ENCODE results near the gene CFAP97D1.

The CFAP97D1 gene

DNA sequence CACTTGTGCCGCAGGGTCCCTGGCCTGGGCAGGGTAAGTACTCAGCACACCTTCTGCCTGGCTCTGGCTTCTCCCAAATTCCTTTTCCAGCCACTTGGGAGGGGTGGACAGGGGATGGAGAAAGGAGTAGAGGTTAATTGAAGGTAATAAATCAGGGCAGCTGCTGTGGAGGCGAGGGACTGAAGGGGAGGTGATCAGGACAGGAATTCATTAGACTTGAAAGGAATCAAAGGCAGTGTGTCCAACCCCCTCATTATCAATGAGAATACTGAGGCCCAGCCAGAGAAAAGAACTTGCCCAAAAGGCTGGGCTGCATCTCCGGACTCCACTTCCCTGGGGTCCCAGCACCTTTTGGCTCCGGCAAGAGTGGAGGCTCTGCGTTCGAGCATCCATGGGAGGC, 24.0 kb upstream of the CFAP97D1 start:
- Histone ChIP-seq H3K9me3 (ENCODE audit: control insufficient read depth, low read length) (no peaks in the 10 kb centered on the region), H3K36me3 (ENCODE audit: control insufficient read depth, insufficient read depth, low read length) (no peaks in the 10 kb centered on the region), H3K4me1 (ENCODE audit: control insufficient read depth, insufficient read depth, low read length) (peaks cover 6% of the 10 kb centered on the region), H3K9ac (ENCODE audit: low read length) (no peak overlapping the region), H3K4me3 (ENCODE audit: low read length) (no peak overlapping the region), H3K27me3 (ENCODE audit: control insufficient read depth, insufficient read depth, low read length) (peaks cover 39% of the 10 kb centered on the region)

DNA sequence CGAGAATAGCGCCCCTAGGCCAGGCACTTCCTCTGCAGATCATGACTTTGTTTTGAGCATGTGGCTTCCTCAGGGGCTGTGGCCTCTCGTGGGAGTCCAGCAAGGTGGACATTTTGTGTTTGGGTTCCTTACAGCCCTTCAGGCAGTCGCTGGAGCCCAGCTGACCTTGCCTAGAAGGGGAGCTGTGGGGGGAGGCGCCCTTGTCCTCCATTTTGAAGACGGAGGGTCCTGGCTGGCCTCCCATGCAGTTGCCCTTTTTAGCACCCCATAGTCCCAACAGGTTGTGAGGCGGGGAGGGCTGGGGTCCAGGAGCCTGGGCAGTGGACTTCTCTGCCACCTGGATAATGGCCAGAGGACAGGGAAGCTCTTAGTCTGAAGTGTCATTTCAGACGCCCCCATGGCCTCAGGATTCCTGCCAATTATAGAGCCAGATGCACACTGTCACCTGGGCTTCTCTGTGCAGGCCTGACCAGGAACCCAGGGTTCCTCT, 23.0 kb upstream of the CFAP97D1 start:
- no peak overlapping the region for H3K4me3 ChIP-seq (ENCODE audit: low read length)
- H3K9me3 ChIP-seq (ENCODE audit: control insufficient read depth, low read length): no peaks in the 10 kb centered on the region
- no peaks in the 10 kb centered on the region for H3K36me3 ChIP-seq (ENCODE audit: control insufficient read depth, insufficient read depth, low read length)
- H3K9ac ChIP-seq (ENCODE audit: low read length): no peak overlapping the region
- peaks cover 6% of the 10 kb centered on the region for H3K4me1 ChIP-seq (ENCODE audit: control insufficient read depth, insufficient read depth, low read length)
- H3K27me3 ChIP-seq (ENCODE audit: control insufficient read depth, insufficient read depth, low read length): peaks cover 39% of the 10 kb centered on the region

DNA sequence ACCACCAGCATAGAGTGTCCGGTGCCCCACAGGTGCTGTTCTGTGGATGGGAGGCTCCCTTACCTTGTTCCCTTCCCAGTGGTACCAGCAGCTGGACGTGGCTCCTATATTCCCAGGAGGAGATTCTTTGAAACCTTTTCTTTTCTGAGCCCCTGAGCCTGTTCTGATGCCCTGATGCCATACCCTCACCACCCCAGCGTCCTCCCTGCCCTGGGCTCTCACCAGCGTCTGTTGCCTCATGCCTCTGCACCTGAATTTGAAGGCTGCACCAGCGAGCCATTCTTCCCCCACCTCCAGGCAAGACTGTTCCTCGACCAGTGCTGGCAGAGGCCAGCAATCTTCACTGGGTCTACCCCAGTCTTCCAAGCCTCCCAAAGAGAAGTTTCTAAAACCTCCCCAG, 22.1 kb upstream of the CFAP97D1 start:
- Histone ChIP-seq H3K36me3 (ENCODE audit: control insufficient read depth, insufficient read depth, low read length) (no peaks in the 10 kb centered on the region), H3K4me3 (ENCODE audit: low read length) (no peak overlapping the region), H3K4me1 (ENCODE audit: control insufficient read depth, insufficient read depth, low read length) (peaks cover 6% of the 10 kb centered on the region), H3K9ac (ENCODE audit: low read length) (no peak overlapping the region), H3K9me3 (ENCODE audit: control insufficient read depth, low read length) (no peaks in the 10 kb centered on the region), H3K27me3 (ENCODE audit: control insufficient read depth, insufficient read depth, low read length) (peaks cover 39% of the 10 kb centered on the region)

DNA sequence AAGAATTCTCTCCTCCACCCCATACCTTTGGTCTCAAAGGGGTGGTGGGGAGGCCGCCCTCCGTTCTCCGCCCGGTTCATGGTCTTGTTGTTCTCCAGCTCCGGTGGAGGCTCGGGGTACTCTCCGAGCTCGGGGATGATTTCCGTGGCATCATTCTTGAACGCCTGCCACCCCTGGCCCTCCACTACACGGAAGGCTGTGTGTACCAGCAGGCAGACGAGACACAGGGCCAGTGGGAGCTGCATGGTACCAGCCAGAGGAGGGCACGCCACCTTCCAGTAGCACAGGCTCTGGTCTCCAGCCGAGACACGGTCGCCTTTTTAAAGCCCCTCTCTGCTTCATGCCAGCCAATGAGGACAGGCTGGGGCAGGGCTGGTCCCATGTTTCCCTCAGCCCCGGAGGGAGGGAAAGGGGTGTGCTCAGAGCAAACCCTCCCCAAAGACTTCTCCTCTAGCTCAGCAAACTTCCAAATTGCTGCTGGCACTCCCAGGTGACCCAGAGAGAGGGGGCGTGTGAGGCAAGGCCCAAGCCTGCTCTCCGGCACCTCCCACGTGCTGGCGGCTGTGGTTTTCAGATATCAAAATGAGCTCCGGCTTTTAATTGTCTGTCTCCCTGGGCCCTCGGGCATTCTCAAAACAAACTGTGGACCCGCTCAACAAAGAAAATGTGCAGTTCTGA, 21.6 kb upstream of the CFAP97D1 start, which contains the start of gene SOST:
Gene SOST, minus strand, starts transcription at position 295 of the 678 bp plus-strand sequence. Its CDS starts 50 bp downstream, at position 245.
- H3K4me3 ChIP-seq (ENCODE audit: low read length): no peak within 1 kb of the TSS
- H3K9ac ChIP-seq (ENCODE audit: low read length): no peak within 1 kb of the TSS
- peaks cover 6% of the 10 kb centered on the region for H3K4me1 ChIP-seq (ENCODE audit: control insufficient read depth, insufficient read depth, low read length)
- H3K9me3 ChIP-seq (ENCODE audit: control insufficient read depth, low read length): no peaks in the 10 kb centered on the region
- no peaks in the 10 kb centered on the region for H3K36me3 ChIP-seq (ENCODE audit: control insufficient read depth, insufficient read depth, low read length)
- peaks cover 39% of the 10 kb centered on the region for H3K27me3 ChIP-seq (ENCODE audit: control insufficient read depth, insufficient read depth, low read length)

DNA sequence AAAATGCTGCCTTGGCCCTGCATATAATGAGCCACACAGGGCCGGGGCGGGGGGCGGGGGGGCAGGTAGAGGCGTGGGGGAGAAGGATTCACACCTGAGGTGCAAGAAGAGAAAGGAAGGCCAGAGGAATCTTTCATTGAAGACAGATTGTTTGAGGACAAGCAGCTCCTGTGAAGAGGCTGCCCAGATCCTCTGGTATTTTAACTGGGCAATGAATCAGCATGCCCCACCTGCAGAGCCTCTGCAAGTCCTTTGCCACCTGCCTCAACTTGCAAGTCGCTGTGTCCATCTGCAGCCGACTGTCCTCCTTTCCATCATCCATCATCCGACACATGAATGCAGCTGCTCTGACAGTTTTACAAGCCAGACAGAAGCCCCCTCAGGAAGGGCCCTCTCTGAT, 20.4 kb upstream of the CFAP97D1 start:
- no peak overlapping the region for H3K4me3 ChIP-seq (ENCODE audit: low read length)
- no peaks in the 10 kb centered on the region for H3K36me3 ChIP-seq (ENCODE audit: control insufficient read depth, insufficient read depth, low read length)
- peaks cover 31% of the 10 kb centered on the region for H3K27me3 ChIP-seq (ENCODE audit: control insufficient read depth, insufficient read depth, low read length)
- no peak overlapping the region for H3K9ac ChIP-seq (ENCODE audit: low read length)
- no peaks in the 10 kb centered on the region for H3K9me3 ChIP-seq (ENCODE audit: control insufficient read depth, low read length)
- peaks cover 5% of the 10 kb centered on the region for H3K4me1 ChIP-seq (ENCODE audit: control insufficient read depth, insufficient read depth, low read length)

DNA sequence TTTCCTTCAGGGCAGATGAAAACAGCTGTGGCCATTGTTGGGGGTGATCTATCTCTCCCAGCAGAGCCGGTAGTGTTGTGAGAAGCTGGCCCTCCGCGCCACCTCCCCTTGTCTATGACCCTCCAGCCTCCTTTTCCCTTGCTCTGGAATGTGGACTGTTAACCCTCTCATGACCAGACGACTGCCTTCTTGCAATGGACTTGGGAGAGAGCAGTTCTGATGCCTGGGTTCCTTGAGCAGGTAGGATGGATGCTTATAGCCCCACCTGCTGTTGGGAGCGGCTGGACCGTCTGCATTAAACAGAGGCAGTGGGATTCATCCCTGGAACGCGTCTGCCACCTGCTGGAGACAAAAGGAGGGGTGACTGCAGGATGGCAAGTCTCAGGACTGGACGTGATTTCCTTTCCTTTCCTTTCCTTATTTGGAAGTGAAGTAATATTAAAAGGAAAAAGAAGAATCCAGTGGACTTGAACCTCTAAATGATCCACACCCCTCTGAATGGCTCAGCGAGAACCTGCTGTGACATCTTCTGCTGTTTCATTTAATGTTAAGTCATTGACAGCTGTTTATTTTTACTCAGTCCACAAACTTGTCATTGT, 19.9 kb upstream of the CFAP97D1 start:
- H3K9ac ChIP-seq (ENCODE audit: low read length): no peak overlapping the region
- no peaks in the 10 kb centered on the region for H3K9me3 ChIP-seq (ENCODE audit: control insufficient read depth, low read length)
- no peaks in the 10 kb centered on the region for H3K36me3 ChIP-seq (ENCODE audit: control insufficient read depth, insufficient read depth, low read length)
- H3K4me1 ChIP-seq (ENCODE audit: control insufficient read depth, insufficient read depth, low read length): peaks cover under 1% of the 10 kb centered on the region
- no peak overlapping the region for H3K4me3 ChIP-seq (ENCODE audit: low read length)
- peaks cover 26% of the 10 kb centered on the region for H3K27me3 ChIP-seq (ENCODE audit: control insufficient read depth, insufficient read depth, low read length)

DNA sequence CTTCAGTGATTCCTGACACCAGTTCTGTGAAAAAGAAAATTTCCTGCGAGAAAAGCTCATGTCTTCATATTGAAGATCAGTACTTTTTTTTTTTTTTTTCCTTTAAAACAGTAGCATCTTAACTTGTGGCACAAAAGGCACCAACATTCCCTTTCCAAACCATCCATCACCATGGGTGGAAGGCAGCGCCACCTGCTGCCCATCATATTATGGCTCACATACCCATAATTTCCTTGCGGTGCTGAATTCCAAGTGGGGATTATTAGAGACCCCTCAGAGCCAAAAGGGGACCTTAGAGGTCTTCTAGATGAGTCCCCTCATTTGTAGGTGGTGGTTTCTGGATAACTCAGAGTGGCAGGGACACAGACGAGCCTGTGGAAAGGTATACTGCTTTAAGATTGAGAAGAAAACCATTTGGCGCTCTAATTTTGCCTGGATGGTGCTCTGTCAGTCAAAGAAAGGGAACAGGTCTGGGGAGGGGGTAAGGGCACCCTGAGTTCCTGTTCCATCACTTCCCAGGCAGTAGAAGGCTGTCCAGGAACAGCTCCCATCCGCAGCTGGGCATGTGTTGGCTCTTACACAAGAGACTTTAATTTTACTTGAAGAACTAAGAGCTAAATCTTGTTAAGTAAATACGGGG, 13.7 kb upstream of the CFAP97D1 start:
- peaks cover 18% of the 10 kb centered on the region for H3K4me1 ChIP-seq (ENCODE audit: control insufficient read depth, insufficient read depth, low read length)
- peaks cover 7% of the 10 kb centered on the region for H3K36me3 ChIP-seq (ENCODE audit: control insufficient read depth, insufficient read depth, low read length)
- no peaks in the 10 kb centered on the region for H3K9me3 ChIP-seq (ENCODE audit: control insufficient read depth, low read length)

DNA sequence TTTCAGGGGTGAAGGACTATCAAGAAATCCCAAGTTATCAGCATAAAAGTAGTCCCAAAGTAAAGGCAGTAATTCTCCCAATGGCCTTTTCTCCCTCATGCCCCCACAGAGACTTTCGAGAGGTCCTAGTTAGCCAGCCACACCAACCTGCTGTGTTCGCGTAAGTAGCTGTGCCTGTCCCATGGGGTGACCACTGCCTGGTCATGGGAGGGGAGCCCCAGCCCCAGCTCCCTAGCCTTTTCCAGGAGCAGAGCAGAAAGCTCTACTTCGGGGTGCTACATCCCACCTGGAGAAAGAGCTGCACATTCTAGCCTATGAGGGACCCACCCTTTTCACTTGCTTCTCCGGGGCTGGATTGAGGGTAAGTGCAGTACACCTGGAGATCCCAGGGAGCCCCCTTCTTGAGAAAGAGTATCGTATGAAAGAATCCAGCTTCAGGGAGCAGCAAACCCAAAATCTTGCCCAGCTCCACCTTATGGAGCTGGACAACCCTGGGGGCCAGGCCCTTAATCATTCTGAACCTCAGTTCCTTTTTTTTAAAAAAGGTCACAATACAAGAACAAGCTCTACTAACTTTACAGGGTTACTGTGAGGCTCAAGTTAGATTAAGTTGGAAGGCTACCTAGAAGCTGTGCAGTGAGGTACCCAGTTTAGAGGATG, 13.1 kb upstream of the CFAP97D1 start:
- Histone ChIP-seq H3K9ac (ENCODE audit: low read length) (no peak overlapping the region), H3K4me3 (ENCODE audit: low read length) (no peak overlapping the region), H3K4me1 (ENCODE audit: control insufficient read depth, insufficient read depth, low read length) (peaks cover 24% of the 10 kb centered on the region), H3K36me3 (ENCODE audit: control insufficient read depth, insufficient read depth, low read length) (peaks cover 10% of the 10 kb centered on the region), H3K9me3 (ENCODE audit: control insufficient read depth, low read length) (no peaks in the 10 kb centered on the region), H3K27me3 (ENCODE audit: control insufficient read depth, insufficient read depth, low read length) (no peaks in the 10 kb centered on the region)

More for the DNA sequence above, 13.7 kb upstream of the CFAP97D1 start:
- Histone ChIP-seq H3K4me3 (ENCODE audit: low read length) (no peak overlapping the region), H3K9ac (ENCODE audit: low read length) (no peak overlapping the region), H3K27me3 (ENCODE audit: control insufficient read depth, insufficient read depth, low read length) (no peaks in the 10 kb centered on the region)

DNA sequence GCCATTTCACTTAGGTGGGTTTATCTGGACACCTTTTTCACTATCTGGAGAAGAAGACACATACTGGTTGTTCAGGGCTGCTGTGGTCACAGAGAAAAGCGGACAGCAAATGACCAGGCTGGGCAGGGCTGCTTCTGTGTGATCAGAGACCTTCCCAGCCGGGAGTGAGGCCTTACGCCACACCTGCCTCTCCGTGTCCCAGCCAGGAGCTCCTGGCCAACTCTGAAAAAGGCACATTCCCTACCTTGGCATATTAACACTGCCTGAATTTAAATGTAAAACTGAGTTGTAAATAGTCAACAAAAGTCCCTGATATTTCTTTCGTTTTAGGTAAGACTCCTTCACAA, 12.5 kb upstream of the CFAP97D1 start:
- Histone ChIP-seq H3K4me1 (ENCODE audit: control insufficient read depth, insufficient read depth, low read length) (peaks cover 29% of the 10 kb centered on the region), H3K36me3 (ENCODE audit: control insufficient read depth, insufficient read depth, low read length) (peaks cover 15% of the 10 kb centered on the region)

DNA sequence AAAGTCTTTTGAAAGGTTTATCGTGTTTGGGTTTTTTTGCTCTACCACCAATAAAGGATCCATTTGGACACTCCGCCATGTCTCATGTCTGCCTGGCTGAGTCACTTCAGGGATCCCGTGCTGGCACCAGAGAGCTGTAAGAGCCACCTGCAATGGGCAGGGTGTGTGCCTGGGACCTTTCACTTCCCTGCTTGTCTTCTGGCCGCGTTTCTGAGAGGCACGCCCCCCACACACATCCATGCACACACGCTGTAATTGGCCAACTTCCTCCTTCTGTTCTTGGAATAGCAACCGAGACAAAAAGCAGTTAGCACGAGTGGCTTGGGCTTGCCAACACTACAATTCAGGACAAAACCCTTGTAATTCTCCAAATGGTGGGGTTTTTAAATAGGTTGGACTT, 11.9 kb upstream of the CFAP97D1 start:
- Histone ChIP-seq H3K4me1 (ENCODE audit: control insufficient read depth, insufficient read depth, low read length) (peaks cover 36% of the 10 kb centered on the region), H3K9me3 (ENCODE audit: control insufficient read depth, low read length) (no peaks in the 10 kb centered on the region), H3K4me3 (ENCODE audit: low read length) (no peak overlapping the region), H3K27me3 (ENCODE audit: control insufficient read depth, insufficient read depth, low read length) (no peaks in the 10 kb centered on the region), H3K9ac (ENCODE audit: low read length) (no peak overlapping the region), H3K36me3 (ENCODE audit: control insufficient read depth, insufficient read depth, low read length) (peaks cover 16% of the 10 kb centered on the region)

More for the DNA sequence above, 12.5 kb upstream of the CFAP97D1 start:
- H3K4me3 ChIP-seq (ENCODE audit: low read length): no peak overlapping the region
- no peaks in the 10 kb centered on the region for H3K9me3 ChIP-seq (ENCODE audit: control insufficient read depth, low read length)
- no peaks in the 10 kb centered on the region for H3K27me3 ChIP-seq (ENCODE audit: control insufficient read depth, insufficient read depth, low read length)
- H3K9ac ChIP-seq (ENCODE audit: low read length): no peak overlapping the region

DNA sequence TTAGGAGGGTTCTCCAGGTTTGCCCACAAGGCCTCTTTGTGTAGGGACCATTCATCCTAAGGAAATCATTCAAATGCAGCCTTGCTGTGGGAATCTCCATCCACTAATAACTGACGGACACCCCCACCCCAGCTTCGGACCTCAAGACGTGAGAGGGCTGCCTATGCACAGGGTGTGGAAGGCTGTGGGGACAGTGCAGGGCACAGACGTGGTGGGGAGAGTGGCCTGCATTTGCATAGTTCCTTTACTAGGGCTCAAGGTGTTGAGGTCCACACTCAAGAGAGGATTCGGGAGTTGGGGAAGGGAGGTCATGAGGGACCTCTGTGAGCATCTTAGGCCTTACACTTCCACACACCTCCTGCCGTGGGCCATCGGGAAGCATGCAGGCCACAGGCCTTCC, 11.3 kb upstream of the CFAP97D1 start:
- Histone ChIP-seq H3K9ac (ENCODE audit: low read length) (no peak overlapping the region), H3K9me3 (ENCODE audit: control insufficient read depth, low read length) (no peaks in the 10 kb centered on the region)

DNA sequence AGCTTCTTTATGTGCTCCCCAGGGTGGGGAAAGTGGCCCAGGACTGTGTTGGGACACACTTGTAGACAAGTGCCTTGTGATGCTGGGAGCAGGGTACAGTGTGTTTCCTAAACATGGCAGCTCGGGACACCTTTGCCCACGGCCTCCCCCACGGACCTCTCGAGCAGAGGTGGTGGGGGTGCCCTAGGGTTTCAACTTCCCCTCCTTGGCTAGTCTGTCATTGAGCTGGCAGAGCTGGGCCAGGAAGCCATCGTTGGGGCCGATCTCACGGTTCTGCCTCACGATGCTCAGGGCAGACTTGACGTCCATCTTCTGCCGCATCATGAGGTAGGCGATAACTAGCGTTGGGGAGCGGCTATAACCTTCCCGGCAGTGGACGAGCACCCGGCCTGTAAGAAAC, 10.8 kb upstream of the CFAP97D1 start:
- H3K36me3 ChIP-seq (ENCODE audit: control insufficient read depth, insufficient read depth, low read length): peaks cover 16% of the 10 kb centered on the region

More for the DNA sequence above, 11.3 kb upstream of the CFAP97D1 start:
- peaks cover 38% of the 10 kb centered on the region for H3K4me1 ChIP-seq (ENCODE audit: control insufficient read depth, insufficient read depth, low read length)
- peaks cover 16% of the 10 kb centered on the region for H3K36me3 ChIP-seq (ENCODE audit: control insufficient read depth, insufficient read depth, low read length)
- no peaks in the 10 kb centered on the region for H3K27me3 ChIP-seq (ENCODE audit: control insufficient read depth, insufficient read depth, low read length)
- H3K4me3 ChIP-seq (ENCODE audit: low read length): no peak overlapping the region

More for the DNA sequence above, 10.8 kb upstream of the CFAP97D1 start:
- no peaks in the 10 kb centered on the region for H3K27me3 ChIP-seq (ENCODE audit: control insufficient read depth, insufficient read depth, low read length)
- peaks cover 38% of the 10 kb centered on the region for H3K4me1 ChIP-seq (ENCODE audit: control insufficient read depth, insufficient read depth, low read length)
- no peak overlapping the region for H3K4me3 ChIP-seq (ENCODE audit: low read length)
- no peaks in the 10 kb centered on the region for H3K9me3 ChIP-seq (ENCODE audit: control insufficient read depth, low read length)
- no peak overlapping the region for H3K9ac ChIP-seq (ENCODE audit: low read length)

Measured in mucosa of stomach (tissue), 1 donor.